ENCODE data around the gene ACAA2.

DNA sequence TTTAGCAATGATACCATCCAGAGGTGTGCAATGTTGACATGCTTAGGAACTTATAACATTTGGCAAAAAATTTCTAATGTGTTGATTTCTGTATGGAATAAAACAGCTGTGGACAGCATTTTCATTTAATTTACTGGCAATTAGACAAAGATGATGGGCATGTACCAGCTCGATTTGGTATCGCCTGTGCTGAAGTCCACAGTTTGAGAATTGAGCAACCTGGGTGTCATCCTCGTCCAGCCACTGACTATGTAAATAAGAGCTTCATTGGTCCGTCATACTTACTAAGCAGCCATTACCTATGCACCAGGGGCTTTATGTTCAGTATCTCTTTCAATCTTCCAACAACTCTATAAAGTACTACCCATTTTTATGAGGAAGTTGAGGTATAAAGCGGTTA, 24.6 kb upstream of the ACAA2 start:
- TF ChIP-seq, protein P1, sequence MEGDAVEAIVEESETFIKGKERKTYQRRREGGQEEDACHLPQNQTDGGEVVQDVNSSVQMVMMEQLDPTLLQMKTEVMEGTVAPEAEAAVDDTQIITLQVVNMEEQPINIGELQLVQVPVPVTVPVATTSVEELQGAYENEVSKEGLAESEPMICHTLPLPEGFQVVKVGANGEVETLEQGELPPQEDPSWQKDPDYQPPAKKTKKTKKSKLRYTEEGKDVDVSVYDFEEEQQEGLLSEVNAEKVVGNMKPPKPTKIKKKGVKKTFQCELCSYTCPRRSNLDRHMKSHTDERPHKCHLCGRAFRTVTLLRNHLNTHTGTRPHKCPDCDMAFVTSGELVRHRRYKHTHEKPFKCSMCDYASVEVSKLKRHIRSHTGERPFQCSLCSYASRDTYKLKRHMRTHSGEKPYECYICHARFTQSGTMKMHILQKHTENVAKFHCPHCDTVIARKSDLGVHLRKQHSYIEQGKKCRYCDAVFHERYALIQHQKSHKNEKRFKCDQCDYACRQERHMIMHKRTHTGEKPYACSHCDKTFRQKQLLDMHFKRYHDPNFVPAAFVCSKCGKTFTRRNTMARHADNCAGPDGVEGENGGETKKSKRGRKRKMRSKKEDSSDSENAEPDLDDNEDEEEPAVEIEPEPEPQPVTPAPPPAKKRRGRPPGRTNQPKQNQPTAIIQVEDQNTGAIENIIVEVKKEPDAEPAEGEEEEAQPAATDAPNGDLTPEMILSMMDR (IDR thresholded peaks at IDR 0.05; ENCODE audit: low read depth, low read length, poor library complexity, severe bottlenecking): no peak
- TF ChIP-seq EZH2phosphoT487 (IDR thresholded peaks at IDR 0.05; ENCODE audit: borderline replicate concordance, low read length): no peak
